Measurements from ENCODE around the gene CD2. TPM values are rescaled to one million over a fixed set of nuclear protein-coding genes. Genes with fewer than 3 reads are reported as not detected.

Gene CD2
- total RNA-seq, 1 donor from 2014 or later: not detected

DNA sequence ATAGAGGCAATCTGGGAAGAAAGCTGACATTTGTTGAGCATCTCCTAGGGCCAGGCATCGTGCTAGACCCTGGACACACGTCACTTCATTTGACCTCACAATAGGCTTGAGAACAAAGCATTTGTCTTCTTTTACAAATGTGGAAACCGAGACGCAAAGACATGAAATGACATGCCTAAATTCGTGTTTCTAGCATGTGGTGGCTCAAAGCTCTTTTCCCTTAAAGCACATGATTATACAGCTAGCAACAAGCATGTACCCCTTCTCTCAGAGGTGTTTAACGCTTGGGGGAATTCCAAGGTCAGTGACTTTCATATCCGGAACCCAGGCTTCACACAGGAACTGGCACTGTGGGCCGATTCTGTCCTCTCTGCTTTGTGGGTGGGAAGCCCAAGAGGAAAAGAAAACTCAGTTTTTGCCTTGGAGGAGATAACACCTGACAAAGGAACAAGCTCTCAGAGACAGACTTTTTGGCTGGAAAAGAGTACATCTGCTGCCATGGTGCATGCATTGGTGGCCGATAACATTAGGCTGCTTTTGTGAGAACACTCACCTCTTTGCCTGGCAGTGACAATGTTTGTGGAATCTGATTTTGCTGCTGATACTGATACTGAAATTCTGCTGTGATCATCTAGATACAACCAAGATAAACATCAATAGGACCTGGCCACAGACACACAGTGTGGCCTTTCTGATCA lies 15.4 kb upstream of the CD2 start:
- Mint-ChIP-seq H3K9me3 (ENCODE audit: low read depth) (peaks cover 11% of the 10 kb centered on the region), H3K36me3 (ENCODE audit: insufficient read depth) (peaks cover 5% of the 10 kb centered on the region), H3K27ac (no peak overlapping the region), H3K4me3 (ENCODE audit: low read depth) (no peak overlapping the region), H3K27me3 (peaks cover 6% of the 10 kb centered on the region), H3K4me1 (ENCODE audit: low read depth) (no peaks in the 10 kb centered on the region)
- TF ChIP-seq, protein P1, sequence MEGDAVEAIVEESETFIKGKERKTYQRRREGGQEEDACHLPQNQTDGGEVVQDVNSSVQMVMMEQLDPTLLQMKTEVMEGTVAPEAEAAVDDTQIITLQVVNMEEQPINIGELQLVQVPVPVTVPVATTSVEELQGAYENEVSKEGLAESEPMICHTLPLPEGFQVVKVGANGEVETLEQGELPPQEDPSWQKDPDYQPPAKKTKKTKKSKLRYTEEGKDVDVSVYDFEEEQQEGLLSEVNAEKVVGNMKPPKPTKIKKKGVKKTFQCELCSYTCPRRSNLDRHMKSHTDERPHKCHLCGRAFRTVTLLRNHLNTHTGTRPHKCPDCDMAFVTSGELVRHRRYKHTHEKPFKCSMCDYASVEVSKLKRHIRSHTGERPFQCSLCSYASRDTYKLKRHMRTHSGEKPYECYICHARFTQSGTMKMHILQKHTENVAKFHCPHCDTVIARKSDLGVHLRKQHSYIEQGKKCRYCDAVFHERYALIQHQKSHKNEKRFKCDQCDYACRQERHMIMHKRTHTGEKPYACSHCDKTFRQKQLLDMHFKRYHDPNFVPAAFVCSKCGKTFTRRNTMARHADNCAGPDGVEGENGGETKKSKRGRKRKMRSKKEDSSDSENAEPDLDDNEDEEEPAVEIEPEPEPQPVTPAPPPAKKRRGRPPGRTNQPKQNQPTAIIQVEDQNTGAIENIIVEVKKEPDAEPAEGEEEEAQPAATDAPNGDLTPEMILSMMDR (IDR thresholded peaks at IDR 0.05; ENCODE audit: unreplicated experiment): no peak
- DNase-seq (ENCODE audit: low spot score, unreplicated experiment): no peak

DNA sequence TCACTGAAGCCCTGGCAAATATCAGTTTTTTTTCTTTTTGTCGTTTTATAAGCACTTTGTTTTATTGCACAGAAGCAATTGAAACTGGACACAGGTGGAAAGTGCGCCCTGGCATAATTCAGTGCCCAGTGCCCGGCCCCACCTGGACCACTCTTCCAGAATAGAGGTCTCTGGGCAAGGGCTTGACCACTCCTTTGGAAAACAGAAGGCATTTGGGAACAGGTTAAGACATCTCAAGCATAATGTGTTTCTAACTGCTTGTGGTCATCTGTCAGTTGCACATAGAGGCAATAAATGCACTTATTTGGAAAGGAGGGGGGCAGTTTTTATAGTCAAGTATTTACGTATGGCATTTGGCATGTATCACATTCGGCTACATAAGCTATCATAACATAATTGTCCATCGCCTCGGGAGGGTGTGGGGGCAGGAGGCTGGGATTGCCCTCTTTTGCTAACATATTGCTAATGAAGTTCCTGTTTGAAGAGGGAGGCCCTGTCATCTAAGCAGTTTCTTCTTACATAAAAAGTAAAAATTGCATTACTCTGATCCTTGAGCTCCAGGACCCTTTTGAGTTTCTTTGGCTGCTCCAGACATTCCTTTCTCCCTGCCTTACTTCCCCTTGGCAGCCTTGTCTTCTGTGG lies 14.7 kb upstream of the CD2 start:
- Mint-ChIP-seq H3K9me3 (ENCODE audit: low read depth) (peaks cover 17% of the 10 kb centered on the region), H3K4me3 (ENCODE audit: low read depth) (no peak overlapping the region), H3K4me1 (ENCODE audit: low read depth) (no peaks in the 10 kb centered on the region), H3K27me3 (peaks cover 6% of the 10 kb centered on the region), H3K27ac (no peak overlapping the region), H3K36me3 (ENCODE audit: insufficient read depth) (peaks cover 7% of the 10 kb centered on the region)
- no peak for DNase-seq (ENCODE audit: low spot score, unreplicated experiment)
- TF ChIP-seq, protein P1 (IDR thresholded peaks at IDR 0.05; ENCODE audit: unreplicated experiment): no peak

DNA sequence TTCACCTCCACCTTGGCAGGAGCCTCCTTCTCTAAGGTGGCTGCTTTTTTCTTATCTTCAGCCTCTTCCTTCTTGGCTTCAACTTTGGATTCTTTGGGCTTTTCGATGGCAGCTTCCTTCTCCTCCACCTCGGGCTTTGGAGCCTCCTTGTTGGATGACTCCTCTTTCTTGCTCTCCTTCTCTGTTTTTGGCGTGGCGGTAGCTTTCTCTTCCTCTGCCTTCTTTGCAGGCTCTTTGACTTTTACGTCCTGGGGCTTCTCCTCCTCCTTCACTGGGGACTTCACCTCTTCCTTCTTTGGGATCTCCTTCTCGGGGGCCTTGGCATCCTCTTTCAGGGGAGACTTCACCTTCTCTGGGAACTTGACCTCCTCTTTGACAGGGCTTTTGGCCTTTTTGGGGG lies 13.9 kb upstream of the CD2 start:
- Mint-ChIP-seq H3K27me3 (peaks cover 6% of the 10 kb centered on the region), H3K4me3 (ENCODE audit: low read depth) (no peak overlapping the region), H3K27ac (no peak overlapping the region), H3K9me3 (ENCODE audit: low read depth) (peaks cover 21% of the 10 kb centered on the region), H3K4me1 (ENCODE audit: low read depth) (no peaks in the 10 kb centered on the region), H3K36me3 (ENCODE audit: insufficient read depth) (peaks cover 7% of the 10 kb centered on the region)
- TF ChIP-seq, protein P1 (IDR thresholded peaks at IDR 0.05; ENCODE audit: unreplicated experiment): no peak
- DNase-seq (ENCODE audit: low spot score, unreplicated experiment): no peak

DNA sequence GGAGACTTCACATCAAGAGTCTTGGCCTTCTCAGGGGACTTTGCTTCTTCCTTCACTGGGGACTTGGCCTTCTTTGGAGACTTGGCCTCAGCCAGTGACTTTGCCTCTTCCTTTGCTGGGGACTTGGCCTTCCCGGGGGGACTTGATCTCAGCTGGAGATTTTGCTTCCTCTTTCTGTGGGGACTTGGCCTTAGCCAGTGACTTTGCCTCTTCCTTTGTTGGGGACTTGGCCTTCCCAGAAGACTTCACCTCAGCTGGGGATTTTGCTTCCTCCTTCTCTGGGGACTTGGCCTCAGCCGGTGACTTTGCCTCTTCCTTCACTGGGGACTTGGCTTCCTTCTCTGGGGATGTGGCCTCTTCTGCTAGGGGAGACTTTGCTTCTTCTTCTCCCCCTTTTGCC lies 13.5 kb upstream of the CD2 start:
- H3K36me3 Mint-ChIP-seq (ENCODE audit: insufficient read depth): peaks cover 7% of the 10 kb centered on the region
- TF ChIP-seq, protein P1 (IDR thresholded peaks at IDR 0.05; ENCODE audit: unreplicated experiment): no peak
- H3K27ac Mint-ChIP-seq: no peak overlapping the region
- H3K27me3 Mint-ChIP-seq: peaks cover 6% of the 10 kb centered on the region
- H3K4me3 Mint-ChIP-seq (ENCODE audit: low read depth): no peak overlapping the region
- peaks cover 21% of the 10 kb centered on the region for H3K9me3 Mint-ChIP-seq (ENCODE audit: low read depth)
- DNase-seq (ENCODE audit: low spot score, unreplicated experiment): no peak
- H3K4me1 Mint-ChIP-seq (ENCODE audit: low read depth): no peaks in the 10 kb centered on the region

DNA sequence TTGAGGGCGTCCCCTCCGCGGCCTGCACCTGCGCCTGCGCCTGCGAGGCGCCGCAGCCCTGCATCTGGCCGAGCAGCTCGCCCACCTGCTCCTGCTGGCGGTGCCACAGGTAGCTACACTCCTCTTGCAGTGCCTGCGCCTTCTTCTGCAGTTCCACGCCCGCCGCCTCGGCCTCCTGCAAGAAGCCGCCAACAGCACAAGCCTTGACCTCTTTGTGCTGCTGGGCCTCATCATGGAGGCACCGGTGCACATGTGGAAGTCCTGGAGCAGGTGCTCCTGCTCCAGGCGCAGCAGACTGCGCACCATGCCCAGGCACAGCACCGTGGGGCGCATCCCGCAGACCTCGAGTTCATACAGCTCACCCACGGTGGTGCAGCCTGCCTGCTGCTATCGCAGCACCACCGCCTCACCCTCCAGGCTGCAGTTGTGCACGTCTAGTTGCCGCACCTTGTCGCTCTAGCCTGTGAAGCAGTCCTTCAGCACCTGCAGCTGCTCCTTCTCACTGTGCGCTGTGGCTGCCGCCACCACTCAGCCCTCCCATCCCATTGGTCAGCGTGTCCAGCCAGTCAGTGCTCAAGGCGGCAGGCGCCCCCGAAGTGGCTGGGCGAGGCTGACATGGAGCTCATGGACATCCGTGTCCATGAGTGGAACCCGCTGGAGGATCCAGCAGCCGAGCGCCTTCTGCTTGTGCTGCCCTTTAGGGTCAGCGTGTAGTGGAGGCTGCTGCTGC lies 12.2 kb upstream of the CD2 start:
- H3K27me3 Mint-ChIP-seq: peaks cover 6% of the 10 kb centered on the region
- TF ChIP-seq, protein P1 (IDR thresholded peaks at IDR 0.05; ENCODE audit: unreplicated experiment): no peak
- H3K9me3 Mint-ChIP-seq (ENCODE audit: low read depth): peaks cover 31% of the 10 kb centered on the region
- H3K4me3 Mint-ChIP-seq (ENCODE audit: low read depth): no peak overlapping the region
- peaks cover 7% of the 10 kb centered on the region for H3K36me3 Mint-ChIP-seq (ENCODE audit: insufficient read depth)
- H3K27ac Mint-ChIP-seq: no peak overlapping the region
- DNase-seq (ENCODE audit: low spot score, unreplicated experiment): no peak
- no peaks in the 10 kb centered on the region for H3K4me1 Mint-ChIP-seq (ENCODE audit: low read depth)

All from progenitor cell of endocrine pancreas (in vitro differentiated cells).